Panc1 (cell line): ENCODE data around the gene SPO11. TPM values are rescaled to one million over a fixed set of nuclear protein-coding genes. Genes with fewer than 3 reads are reported as not detected.

Experiments used
- ATAC-seq: fragments of 200-7000 bp; cut with Tn5 transposase; 2 replicates; pipeline ENCODE4 v1.9.1; 2020; ENCODE audit warnings: mild to moderate bottlenecking, moderate library complexity
- BruUV-seq: library from RNA; stranded (reverse); fragments of 400-500 nt; replicated peaks from 2 replicates; lab custom pipeline; 2021; lab: Mats Ljungman, UMichigan
- CTCF ChIA-PET: fragments of 300-600 bp; sonication (Branson Sonifier 250); formaldehyde crosslinking; loops from one replicate; lab custom pipeline; 2022; ENCODE audit warnings: antibody characterized with exemption; lab: Charles Lee
- POLR2A ChIA-PET: fragments of 300-600 bp; sonication (Branson Sonifier 250); formaldehyde crosslinking; loops from one replicate; lab custom pipeline; 2022; ENCODE audit warnings: antibody characterized with exemption; lab: Charles Lee
- DNase-seq: peaks from one replicate; pipeline ENCODE4 v3.0.0-alpha.2; 2010; ENCODE audit warnings: low read depth, low spot score
- H3K27ac ChIP-seq: 2 replicates; pipeline ENCODE4 v1.5.1; 2011; ENCODE audit warnings: mild to moderate bottlenecking, low read length, inconsistent platforms
- H3K27me3 ChIP-seq: fragments of 200-500 bp; sonication (Bioruptor generic); 2 replicates; pipeline ENCODE4 v1.6.0; 2014; ENCODE audit warnings: low read length, inconsistent platforms; ENCODE audit not compliant: control insufficient read depth, insufficient read depth
- H3K36me3 ChIP-seq: fragments of 200-500 bp; sonication (Bioruptor generic); 2 replicates; pipeline ENCODE4 v1.5.1; 2014; ENCODE audit warnings: inconsistent platforms, mild to moderate bottlenecking, low read length, moderate library complexity; ENCODE audit not compliant: control insufficient read depth, insufficient read depth
- H3K4me1 ChIP-seq: 2 replicates; pipeline ENCODE4 v1.5.1; 2011; ENCODE audit warnings: inconsistent platforms, mild to moderate bottlenecking, low read length, moderate library complexity; ENCODE audit not compliant: control insufficient read depth, insufficient read depth
- H3K4me3 ChIP-seq, 2 experiments: 2 replicates each; pipeline ENCODE4 v1.5.1; 2011 to 2012; ENCODE audit warnings: low read depth in 2 of 2, low read length in 2 of 2, mild to moderate bottlenecking in 2 of 2, inconsistent platforms in 1 of 2, moderate library complexity in 1 of 2
- H3K9me3 ChIP-seq: fragments of 200-500 bp; sonication (Bioruptor generic); 2 replicates; pipeline ENCODE4 v1.5.1; 2014; ENCODE audit warnings: low read depth, mild to moderate bottlenecking, inconsistent platforms, low read length, moderate library complexity; ENCODE audit not compliant: control insufficient read depth, insufficient read depth
- CTCF ChIP-seq: fragments of 450-650 bp; IDR thresholded peaks from 2 replicates; pipeline ENCODE4 v1.5.1; 2017; ENCODE audit warnings: mild to moderate bottlenecking
- POLR2AphosphoS5 ChIP-seq: IDR thresholded peaks from 2 replicates; pipeline ENCODE4 v1.6.1; 2012; ENCODE audit warnings: mild to moderate bottlenecking, low read depth, low read length, moderate library complexity
- REST ChIP-seq, 2 experiments: IDR thresholded peaks; 2 replicates each; pipeline ENCODE4 v1.6.1; 2011 to 2012; ENCODE audit warnings: low read depth in 2 of 2, control low read depth in 1 of 2, low read length in 1 of 2, mild to moderate bottlenecking in 1 of 2, moderate library complexity in 1 of 2; ENCODE audit not compliant: insufficient read depth in 1 of 2
- SIN3A ChIP-seq: IDR thresholded peaks from 2 replicates; pipeline ENCODE4 v1.6.1; 2012; ENCODE audit warnings: low read depth, mild to moderate bottlenecking, low read length, moderate library complexity, borderline replicate concordance; ENCODE audit not compliant: insufficient read depth
- TCF7L2 ChIP-seq: IDR thresholded peaks from 2 replicates; pipeline ENCODE4 v1.6.1; 2011; ENCODE audit warnings: mild to moderate bottlenecking, low read depth, low read length, inconsistent platforms
- in situ Hi-C: cut with HindIII; loops from 2 replicates; pipeline ENCODE4 v1.10.0; 2016; ENCODE audit warnings: low sequenced_read_pairs, low pct_unique_long_range_greater_than_20kb
- intact Hi-C: fragments of 100-400 bp; cut with micrococcal nuclease; formaldehyde crosslinking; loops from one replicate; pipeline ENCODE4 v1.10.0; 2022; ENCODE audit not compliant: unreplicated experiment
- total RNA-seq: library from RNA; stranded (reverse); gene quantifications from one replicate; pipeline ENCODE4 v1.2.1, GENCODE V29; 2021; ENCODE audit not compliant: unreplicated experiment

The SPO11 gene
- total RNA-seq, 1 experiment from 2014 or later, result not detected

GRCh38 chr20:57385940-57386339 is 56.3 kb downstream of the SPO11 start:
- in situ Hi-C loops (no loop called here), intact Hi-C loops (no loop called here)
- no peaks in the 10 kb centered on the region for H3K27me3 ChIP-seq
- peaks cover 15% of the 10 kb centered on the region for H3K4me1 ChIP-seq
- no peak for ATAC-seq
- H3K9me3 ChIP-seq, result no peaks in the 10 kb centered on the region
- ChIA-PET CTCF (no interaction called here), POLR2A (no interaction called here)
- DNase-seq, result no peak
- H3K36me3 ChIP-seq, result no peaks in the 10 kb centered on the region; the same call in 1 of the 2 replicates
- no TSS peak for BruUV-seq
- H3K27ac ChIP-seq, result no peak overlapping the region
- no peak for TF ChIP-seq REST (IDR thresholded peaks at IDR 0.05; ENCODE audit: insufficient read depth in 1 of 2, low read depth in 2 of 2, low read length in 1 of 2)
- no peak for TF ChIP-seq SIN3A
- TF ChIP-seq TCF7L2, result no peak
- no peak for TF ChIP-seq CTCF
- no peak for TF ChIP-seq POLR2AphosphoS5
- H3K4me3 ChIP-seq, result no peak overlapping the region

DNA sequence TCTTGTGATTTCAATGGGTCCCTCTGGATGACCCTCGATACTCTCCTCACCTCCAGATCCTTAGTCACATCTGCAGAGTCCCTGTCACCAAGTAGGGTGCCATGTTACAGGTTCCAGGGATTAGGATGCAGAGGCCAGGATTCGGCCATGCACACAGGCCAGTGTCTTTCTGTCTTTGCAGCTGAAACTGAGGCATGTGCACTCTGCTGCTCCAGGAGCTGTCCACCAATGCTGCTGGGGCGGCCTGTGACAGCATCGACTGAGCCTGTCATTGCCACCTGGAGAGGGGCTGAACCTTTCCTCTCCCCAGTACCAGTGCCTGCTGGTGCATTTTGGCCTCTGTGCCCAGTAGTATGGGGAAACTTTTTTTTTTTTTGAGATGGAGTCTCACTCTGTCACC is 57.2 kb downstream of the SPO11 start:
- H3K9me3 ChIP-seq, result no peaks in the 10 kb centered on the region
- in situ Hi-C loops, result no loop called here
- H3K4me1 ChIP-seq, result peaks cover 15% of the 10 kb centered on the region
- ATAC-seq (no peak), DNase-seq (no peak)
- ChIA-PET CTCF (no interaction called here), POLR2A (no interaction called here)
- no peaks in the 10 kb centered on the region for H3K27me3 ChIP-seq
- H3K36me3 ChIP-seq, result no peaks in the 10 kb centered on the region; the same call in 1 of the 2 replicates
- no TSS peak for BruUV-seq
- TF ChIP-seq REST (IDR thresholded peaks at IDR 0.05; ENCODE audit: insufficient read depth in 1 of 2, low read depth in 2 of 2, low read length in 1 of 2) (no peak), POLR2AphosphoS5 (no peak), TCF7L2 (no peak), SIN3A (no peak), CTCF (no peak)
- no peak overlapping the region for H3K4me3 ChIP-seq
- intact Hi-C loops, result no loop called here
- no peak overlapping the region for H3K27ac ChIP-seq
